NCI-H446 (cell line): ENCODE results near the gene THSD1.

Experiments used
- DNase-seq, 2 experiments: peaks; one replicate each; lab custom pipeline; 2025; lab: John Stamatoyannopoulos, UW

Gene THSD1

GRCh38 chr13:52405767-52406494 lies at the start of gene THSD1:
THSD1 (minus strand) TSS chr13:52406172; CDS start chr13:52402600, 3,572 bp downstream.
- peak in 1 of 2 experiments; percentile 16 for DNase-seq

DNA sequence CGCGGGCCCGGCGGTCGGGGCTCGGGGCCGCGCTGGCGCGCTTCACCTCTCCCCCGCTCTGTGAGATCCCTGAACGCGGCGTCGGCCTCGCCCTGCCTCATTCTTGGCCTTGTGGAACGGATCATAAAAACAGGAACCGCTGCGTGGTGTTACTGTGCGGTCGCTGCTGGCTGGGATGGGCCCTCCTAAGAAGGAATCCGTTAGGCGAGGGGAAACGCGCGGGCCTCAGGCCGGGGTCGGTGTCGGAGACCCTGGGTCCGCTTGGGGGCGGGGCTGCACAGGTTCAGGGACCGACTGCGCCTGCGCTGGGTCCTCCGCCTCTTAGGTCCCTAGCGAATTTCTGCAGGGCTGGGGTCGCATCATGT lies 49.7 kb upstream of the THSD1 start:
- DNase-seq = peak; percentile 45 to 64

DNA sequence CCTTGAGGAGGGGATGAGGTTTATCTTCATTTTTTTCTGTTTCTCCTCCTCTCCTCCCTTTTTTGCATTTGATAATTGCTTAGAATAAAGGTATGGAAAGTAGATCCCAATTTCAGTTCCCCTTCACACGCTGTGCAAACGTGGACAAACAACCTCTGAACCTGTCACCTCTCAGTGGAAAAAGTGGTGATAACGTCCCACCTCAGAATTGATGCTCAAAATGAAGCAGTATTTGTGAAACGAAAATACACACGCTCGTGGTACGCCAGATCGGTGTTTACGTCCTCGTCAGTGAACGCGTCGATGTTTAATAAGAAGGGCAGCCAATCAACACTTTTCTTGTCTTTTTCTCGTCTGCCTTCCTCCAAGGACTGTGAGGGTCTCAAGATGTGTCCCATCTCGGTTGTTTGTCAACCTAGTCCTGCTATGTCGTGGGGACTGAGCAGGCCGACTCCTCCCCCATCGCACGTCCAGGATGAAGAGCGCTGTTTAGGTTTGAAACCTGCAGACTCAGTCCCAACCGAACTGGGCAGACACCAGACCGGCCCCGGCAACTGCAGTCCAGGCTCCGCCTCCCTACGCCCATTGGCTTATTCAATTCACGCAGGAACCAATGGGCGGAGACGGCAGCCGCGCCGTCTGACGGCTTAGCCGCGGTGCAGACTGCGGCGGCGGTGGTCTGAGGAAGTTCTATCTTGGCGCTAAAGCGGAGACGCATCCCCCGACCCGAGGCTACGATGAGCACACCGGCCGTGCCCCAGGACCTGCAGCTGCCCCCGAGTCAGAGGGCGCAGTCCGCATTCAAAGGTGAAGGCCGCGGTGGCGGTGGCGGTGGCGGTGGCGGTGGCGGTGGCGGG lies 49.1 kb upstream of the THSD1 start, which contains the start of gene CKAP2:
Gene CKAP2 (plus strand): TSS at position 659 of the 857 bp plus-strand sequence. CDS start 79 bp downstream, at position 738.
- peak; percentile 81 to 90 for DNase-seq

DNA sequence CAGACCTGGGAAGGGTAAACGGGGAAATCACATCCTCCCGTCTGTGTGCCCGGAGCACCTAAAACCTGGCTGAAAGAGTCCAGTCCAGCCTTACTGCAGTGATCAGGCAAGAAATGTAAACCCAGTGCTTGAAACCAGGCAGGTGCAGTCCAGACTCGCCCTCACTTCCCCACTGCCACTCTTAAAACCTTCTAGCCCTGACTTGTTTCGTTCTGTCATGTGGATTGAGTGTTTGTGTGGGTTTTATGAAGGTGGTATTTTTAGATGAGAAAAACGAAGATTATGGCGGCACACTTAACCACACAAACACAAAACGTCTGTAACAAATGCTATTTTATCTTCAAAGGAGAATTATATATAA lies 48.5 kb upstream of the THSD1 start:
- DNase-seq = no peak

GRCh38 chr13:52452470-52452869 lies 46.5 kb upstream of the THSD1 start:
- no peak for DNase-seq

DNA sequence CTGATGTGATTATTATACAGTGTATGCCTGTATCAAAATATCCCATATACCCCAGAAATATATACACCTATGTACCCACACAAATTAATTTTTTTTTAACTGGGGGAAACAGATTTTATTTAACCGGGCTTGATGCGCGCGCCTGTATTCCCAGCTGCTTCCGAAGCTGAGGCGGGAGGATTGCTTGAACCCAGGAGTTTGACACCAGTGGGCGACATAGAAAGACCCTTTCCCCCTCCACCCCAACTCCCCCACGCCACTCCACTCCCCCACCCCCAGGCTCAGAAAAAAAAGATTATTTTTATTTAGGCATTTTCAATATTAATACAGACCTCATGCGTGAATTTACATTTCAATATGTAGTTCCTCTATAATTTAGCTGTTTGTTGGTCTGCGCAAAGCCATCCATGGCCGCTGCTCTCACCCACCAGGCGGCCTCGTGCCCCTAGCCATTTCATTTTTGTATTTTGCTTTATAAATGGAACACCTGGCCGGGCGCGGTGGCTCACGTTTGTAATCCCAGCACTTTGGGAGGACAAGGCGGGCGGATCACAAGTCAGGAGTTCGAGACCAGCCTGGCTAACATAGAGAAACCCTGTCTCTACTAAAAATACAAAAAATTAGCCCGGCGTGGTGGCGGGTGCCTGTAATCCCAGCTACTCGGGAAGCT lies 45.3 kb upstream of the THSD1 start:
- DNase-seq = no peak

- no peak for DNase-seq
Observed at GRCh38 chr13:52450793-52451116, 44.8 kb upstream of the THSD1 start.

DNA sequence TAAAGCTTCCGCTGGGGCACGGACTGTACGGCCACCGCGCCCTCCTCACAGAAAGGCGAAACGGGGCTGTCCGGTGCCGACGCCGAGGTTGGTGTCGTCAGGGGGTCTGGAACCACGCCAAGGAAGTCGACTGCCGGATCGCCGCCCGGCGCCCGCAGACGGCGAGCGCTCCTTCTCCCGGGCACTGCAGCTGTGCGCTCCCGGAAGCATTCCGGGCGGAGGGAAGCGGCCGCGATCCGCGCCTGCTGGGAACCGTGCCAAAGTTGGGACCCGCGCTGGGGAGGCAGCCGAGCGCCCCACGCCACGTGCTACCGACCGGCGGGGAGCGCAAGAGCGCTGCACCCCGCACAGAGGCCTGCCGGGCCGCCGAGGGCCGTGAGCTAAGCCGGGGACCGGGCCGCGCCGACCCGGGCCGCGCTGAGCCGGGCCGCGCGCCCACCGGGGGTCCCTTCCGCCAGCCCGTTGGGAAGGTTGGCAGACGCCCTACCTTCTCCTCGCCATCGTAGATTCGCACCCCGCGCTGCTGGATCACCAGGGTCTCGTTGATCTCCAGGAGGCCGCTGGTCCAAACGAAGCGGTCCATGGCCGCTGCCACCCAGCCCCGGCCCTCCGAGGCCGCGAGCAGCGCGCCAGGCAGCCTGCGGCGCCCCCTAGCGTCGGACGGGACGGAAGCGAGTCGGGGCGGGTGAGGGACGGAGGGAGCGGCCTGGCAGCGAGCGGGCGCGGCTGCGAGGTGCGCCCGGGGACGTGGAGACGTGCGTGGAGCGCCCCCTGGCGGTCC lies 44.2 kb upstream of the THSD1 start, which contains the start of gene VPS36:
Gene VPS36 (minus strand): TSS at position 623 of the 781 bp plus-strand sequence. CDS start 40 bp downstream, at position 583.
- DNase-seq = peak; percentile 66 to 92

- DNase-seq = no peak
Observed at GRCh38 chr13:52449331-52450011, 43.5 kb upstream of the THSD1 start.

DNA sequence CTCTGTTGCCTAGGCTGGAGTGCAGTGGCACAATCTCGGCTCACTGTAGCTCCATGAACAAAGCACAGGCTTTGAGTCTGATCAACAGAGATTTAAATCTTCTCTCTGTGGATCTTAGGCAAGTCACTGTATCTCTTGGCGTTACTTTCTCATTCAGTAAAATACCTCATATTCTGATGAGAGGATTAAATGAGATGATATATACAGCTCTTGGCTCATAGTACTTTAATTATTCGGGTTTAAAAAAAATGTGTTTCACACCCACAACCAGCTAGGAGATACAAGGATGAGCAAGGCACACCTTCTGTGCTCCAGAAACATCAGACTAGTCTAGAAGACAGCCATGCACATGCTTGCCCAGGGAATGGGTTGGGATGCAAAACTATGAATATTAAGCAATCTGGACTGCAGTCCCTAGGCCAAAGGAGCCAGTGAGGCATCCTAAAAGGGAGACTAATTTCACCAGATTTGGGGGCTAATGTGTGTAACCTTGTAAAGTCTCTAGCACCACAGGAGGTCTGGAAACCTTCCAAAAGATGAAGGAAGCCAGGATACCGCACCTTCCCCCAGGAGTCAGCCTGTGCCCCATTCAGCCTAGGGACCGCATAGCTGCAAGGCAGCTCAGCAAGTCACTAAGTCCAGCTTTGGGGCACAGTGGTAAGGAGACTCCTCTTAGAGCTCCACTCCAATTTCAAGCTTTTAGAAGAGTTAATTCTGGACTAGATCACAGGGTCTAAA lies 42.0 kb upstream of the THSD1 start:
- DNase-seq = no peak

- DNase-seq = no peak
Observed at GRCh38 chr13:52447354-52447753, 41.4 kb upstream of the THSD1 start.

GRCh38 chr13:52446265-52446664 lies 40.3 kb upstream of the THSD1 start:
- no peak for DNase-seq

DNA sequence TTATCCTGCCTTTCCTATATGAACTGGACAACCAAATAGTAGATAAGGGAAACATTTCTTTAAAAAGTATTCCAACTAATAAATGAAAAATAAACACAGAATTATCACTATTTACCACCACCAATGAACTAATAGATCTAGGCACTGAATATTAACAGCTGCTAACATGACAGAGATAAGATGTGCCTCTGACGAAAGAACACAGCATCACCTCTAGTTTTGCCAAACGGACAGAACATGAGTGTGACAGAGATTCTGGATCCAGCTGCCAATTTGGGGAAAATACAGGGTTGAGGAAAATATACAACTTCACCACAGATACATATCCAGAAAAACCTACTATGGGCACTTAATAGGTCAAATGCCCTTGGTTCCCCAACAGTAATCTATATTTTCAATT lies 26.5 kb upstream of the THSD1 start:
- DNase-seq = no peak

- DNase-seq = no peak
Observed at GRCh38 chr13:52428295-52428694, 22.3 kb upstream of the THSD1 start.

DNA sequence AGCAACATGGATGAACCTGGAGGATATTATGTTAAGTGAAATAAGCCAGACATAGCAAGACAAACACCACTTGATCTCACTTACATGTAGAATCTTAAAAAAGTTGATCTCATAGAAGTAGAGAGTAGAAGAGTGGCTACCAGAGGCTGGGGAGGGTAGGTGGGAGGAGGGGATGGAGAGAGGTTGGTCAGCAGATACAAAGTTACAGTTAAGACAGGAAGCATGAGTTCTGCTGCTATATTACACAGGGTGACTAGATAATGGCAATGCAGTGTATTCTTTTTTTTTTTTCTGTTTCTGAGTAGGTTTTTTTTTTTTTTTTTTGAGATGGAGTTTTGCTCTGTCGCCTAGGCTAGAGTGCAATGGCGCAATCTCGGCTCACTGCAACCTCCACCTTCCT lies 15.2 kb upstream of the THSD1 start:
- no peak for DNase-seq

DNA sequence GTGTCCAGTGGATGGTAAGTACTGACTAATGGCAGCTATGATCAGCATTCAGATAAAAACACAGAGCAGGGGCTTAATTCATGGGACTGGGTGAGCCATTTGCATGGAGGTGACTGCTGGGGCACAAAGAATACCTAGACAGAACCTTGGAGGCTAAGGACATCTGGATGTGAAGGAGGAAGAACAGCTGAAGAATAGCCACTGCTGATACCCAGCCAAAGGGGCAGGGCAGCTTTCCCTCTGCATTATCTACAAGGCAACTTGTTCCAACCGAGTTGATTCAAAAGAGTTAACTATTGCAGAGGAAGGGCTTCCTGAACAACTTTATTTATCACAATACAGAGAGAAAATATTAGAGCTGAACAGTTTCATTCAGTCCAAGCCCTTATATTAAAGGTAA lies 13.1 kb upstream of the THSD1 start:
- DNase-seq = no peak

GRCh38 chr13:52414963-52415362 lies 9.0 kb upstream of the THSD1 start:
- no peak for DNase-seq

- DNase-seq = no peak
Observed at GRCh38 chr13:52414051-52414450, 8.1 kb upstream of the THSD1 start.

GRCh38 chr13:52412128-52412527 lies 6.2 kb upstream of the THSD1 start:
- no peak for DNase-seq

DNA sequence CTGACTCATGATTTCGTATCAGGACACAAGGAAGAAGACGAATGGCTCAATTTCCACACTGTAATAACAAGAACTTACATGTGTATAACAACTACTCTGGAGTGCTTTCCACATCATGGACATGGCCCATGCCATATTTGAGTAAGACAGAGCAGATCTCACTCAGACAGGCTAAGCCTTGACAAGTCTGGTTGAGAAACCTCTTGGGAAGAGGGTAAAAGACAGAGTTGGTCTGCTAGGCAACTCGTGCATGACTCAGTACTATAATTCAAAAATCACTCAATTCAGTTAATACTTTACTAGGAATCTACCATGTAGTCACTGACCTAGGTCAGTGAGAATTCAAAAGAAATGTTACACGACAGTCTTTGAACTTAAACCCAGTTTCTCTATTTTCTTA lies 5.7 kb upstream of the THSD1 start:
- no peak for DNase-seq
